ENCODE results near the gene MRPS10. TPM values are rescaled to one million over a fixed set of nuclear protein-coding genes. Genes with fewer than 3 reads are reported as not detected.

Gene MRPS10
- total RNA-seq (2014; rRNA removed; shearing (Covaris generic)), result 50.7 and 57.7 TPM in 2 replicates

DNA sequence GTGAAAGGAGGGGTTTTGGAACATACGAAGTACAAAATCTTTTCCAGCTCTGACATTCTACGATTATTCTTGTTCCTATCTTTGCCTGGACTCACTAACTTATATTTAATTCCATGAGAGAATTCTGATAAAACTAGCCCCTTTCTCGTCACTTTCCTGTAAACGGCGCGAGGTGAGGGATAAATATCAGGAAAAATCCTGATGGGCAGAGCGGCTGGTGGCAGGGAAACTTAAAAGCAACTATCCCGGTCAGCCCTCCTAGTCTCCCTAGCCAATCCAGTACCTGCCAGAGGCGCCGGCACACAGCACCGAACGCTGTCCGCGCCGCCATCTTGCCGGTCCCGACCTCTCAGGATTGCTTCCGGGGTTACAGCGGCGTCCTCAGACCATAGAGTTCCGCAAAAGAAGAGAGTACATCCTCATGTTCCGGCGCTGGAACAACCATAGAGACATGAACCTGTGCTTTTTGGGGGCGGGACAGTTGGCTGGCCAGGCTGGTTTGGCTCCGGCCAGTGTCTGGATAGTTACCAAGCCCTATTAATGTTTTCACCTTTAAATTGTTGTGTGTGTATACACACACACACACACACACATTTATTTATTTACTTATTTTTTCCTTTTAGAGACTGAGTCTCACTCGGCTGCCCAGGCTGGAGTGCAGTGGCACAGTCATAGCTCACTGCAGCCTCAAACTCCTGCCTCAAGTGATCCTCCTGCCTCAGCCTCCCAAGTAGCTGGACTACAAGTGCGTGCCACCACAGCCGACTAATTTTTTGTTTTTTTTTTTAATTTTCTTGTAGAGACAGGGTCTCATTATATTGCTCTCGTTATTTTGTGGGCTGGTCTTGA, at the start of gene MRPS10:
TSS of gene MRPS10 (minus strand) at position 343 of the 849 bp plus-strand sequence. CDS start at position 331, 12 bp downstream.
- peak; percentile 96 for DNase-seq (ENCODE audit: low spot score)
- in situ Hi-C loops (cut with HindIII; ENCODE audit: low sequenced_read_pairs), result no loop called here

- DNase-seq (ENCODE audit: low spot score), result no peak
- in situ Hi-C loops (cut with HindIII; ENCODE audit: low sequenced_read_pairs), result no loop called here
Observed at GRCh38 chr6:42266538-42266937, 48.9 kb upstream of the MRPS10 start.

- DNase-seq (ENCODE audit: low spot score), result no peak
- in situ Hi-C loops (cut with HindIII; ENCODE audit: low sequenced_read_pairs), result no loop called here
Observed at GRCh38 chr6:42264852-42265390, 47.3 kb upstream of the MRPS10 start.

- in situ Hi-C loops (cut with HindIII; ENCODE audit: low sequenced_read_pairs), result no loop called here
- DNase-seq (ENCODE audit: low spot score), result no peak
Observed at GRCh38 chr6:42264162-42264851, 46.6 kb upstream of the MRPS10 start.

GRCh38 chr6:42263165-42263728, 45.6 kb upstream of the MRPS10 start:
- DNase-seq (ENCODE audit: low spot score), result no peak
- in situ Hi-C loops (cut with HindIII; ENCODE audit: low sequenced_read_pairs), result no loop called here

DNA sequence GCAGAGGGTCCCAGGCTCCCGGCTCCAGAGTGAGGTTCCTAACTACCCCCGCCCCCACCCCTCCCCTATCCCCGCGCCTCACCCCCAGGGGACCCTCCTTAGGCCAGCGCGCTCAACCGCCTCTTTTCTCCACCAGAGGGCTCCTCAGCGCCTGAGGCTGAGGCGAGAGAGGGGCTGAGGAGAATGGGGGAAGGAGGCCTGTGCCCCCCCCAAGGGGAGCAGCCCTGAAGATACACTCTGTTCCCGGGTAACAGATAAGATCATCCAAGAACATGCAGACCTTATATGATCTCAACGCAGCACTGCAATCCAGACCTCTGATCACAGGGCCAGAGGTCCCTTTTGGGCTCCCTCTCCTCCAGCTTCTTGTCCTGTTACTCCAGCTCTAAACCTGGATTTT, 43.3 kb upstream of the MRPS10 start:
- in situ Hi-C loops (cut with HindIII; ENCODE audit: low sequenced_read_pairs), result no loop called here
- DNase-seq (ENCODE audit: low spot score), result no peak

DNA sequence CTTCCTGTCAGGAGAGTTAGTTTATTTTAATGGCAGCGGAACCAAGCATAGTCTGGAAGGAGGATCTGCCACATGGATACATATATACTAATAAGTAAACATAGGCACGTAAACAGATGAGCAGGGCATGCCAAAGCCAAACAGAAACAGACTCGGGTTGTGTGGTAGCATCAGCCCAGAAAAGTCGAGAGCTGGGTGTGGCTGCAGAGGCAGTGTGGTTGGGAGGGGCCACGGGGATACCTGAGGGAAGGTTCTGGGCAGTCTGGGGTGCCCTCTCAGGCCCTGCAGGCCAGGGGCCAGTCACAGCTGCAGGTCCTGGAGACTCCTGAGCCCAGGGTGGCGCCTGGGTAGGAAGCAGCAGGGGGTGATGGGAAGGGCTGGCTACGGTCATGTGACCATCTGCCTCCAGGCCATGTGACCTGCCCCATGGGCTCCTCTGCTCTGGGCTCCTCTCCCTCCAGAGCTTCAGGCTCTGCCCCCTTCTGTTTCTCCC, 42.8 kb upstream of the MRPS10 start:
- in situ Hi-C loops (cut with HindIII; ENCODE audit: low sequenced_read_pairs), result no loop called here
- no peak for DNase-seq (ENCODE audit: low spot score)

- in situ Hi-C loops (cut with HindIII; ENCODE audit: low sequenced_read_pairs), result no loop called here
- no peak for DNase-seq (ENCODE audit: low spot score)
Observed at GRCh38 chr6:42259841-42260395, 42.3 kb upstream of the MRPS10 start.

- in situ Hi-C loops (cut with HindIII; ENCODE audit: low sequenced_read_pairs), result no loop called here
- DNase-seq (ENCODE audit: low spot score), result no peak
Observed at GRCh38 chr6:42259286-42259685, 41.6 kb upstream of the MRPS10 start.

- in situ Hi-C loops (cut with HindIII; ENCODE audit: low sequenced_read_pairs), result no loop called here
- no peak for DNase-seq (ENCODE audit: low spot score)
Observed at GRCh38 chr6:42257614-42258013, 40.0 kb upstream of the MRPS10 start.

GRCh38 chr6:42257063-42257462, 39.4 kb upstream of the MRPS10 start:
- DNase-seq (ENCODE audit: low spot score), result no peak
- in situ Hi-C loops (cut with HindIII; ENCODE audit: low sequenced_read_pairs), result no loop called here

- in situ Hi-C loops (cut with HindIII; ENCODE audit: low sequenced_read_pairs), result no loop called here
- no peak for DNase-seq (ENCODE audit: low spot score)
Observed at GRCh38 chr6:42255050-42255449, 37.4 kb upstream of the MRPS10 start.

- in situ Hi-C loops (cut with HindIII; ENCODE audit: low sequenced_read_pairs), result no loop called here
Observed at GRCh38 chr6:42254505-42254904, 36.8 kb upstream of the MRPS10 start.

DNA sequence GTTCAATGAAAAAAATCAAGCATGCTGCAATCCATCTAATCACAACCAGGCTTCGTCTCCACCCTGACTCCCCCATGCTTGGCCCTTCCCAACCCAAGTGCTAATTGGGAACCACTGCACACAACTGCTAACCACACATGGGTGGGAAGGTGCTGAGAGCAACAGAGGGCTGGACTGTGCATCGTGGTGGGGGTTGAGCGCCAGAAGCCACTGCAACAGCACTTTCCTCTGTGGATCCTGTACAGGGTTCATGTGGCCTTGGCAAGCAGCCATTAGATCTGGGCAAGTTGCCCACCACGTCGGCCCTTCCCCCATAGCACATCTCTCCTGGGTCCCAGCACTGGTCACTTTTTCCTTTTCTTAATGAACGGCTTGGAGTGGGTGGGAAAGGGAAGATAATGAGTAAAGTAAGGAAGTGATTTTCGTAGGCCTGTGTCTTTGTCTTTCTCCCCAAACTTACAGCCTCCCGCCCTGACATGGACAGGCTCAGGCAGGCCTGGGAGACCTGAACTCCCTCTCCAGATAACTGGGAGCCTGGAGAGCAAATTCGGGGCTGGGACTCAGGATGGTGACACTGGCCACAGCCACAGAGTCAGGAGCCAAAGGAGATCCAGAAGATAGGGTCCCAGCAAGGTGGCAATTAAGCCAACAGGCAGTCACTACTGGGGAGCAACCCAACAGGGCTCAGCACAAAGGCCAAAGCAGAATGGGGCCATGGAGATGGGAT, 34.4 kb upstream of the MRPS10 start:
- in situ Hi-C loops (cut with HindIII; ENCODE audit: low sequenced_read_pairs), result no loop called here
- DNase-seq (ENCODE audit: low spot score), result peak; percentile 21

More at GRCh38 chr6:42254505-42254904, 36.8 kb upstream of the MRPS10 start:
- no peak for DNase-seq (ENCODE audit: low spot score)

DNA sequence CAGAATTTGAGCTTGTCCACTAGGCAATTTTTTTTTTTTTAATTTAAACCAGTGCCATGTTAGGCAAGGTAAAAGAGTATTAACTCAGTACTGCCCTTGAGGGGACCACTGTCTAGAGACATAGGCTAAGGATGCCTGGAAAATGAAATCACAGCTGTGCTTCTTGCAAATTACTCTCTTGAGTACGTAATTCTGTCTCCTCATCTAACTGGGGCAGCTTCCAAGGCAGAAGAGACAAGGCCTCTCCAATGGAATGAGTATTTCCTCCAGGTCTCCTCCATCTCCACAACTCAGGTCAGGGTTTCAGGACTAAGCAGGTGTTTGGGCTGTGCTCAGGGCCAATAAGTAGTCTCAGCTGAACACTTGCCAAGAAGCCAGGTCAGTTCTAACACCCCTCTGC, 33.8 kb upstream of the MRPS10 start:
- in situ Hi-C loops (cut with HindIII; ENCODE audit: low sequenced_read_pairs), result no loop called here
- DNase-seq (ENCODE audit: low spot score), result no peak

DNA sequence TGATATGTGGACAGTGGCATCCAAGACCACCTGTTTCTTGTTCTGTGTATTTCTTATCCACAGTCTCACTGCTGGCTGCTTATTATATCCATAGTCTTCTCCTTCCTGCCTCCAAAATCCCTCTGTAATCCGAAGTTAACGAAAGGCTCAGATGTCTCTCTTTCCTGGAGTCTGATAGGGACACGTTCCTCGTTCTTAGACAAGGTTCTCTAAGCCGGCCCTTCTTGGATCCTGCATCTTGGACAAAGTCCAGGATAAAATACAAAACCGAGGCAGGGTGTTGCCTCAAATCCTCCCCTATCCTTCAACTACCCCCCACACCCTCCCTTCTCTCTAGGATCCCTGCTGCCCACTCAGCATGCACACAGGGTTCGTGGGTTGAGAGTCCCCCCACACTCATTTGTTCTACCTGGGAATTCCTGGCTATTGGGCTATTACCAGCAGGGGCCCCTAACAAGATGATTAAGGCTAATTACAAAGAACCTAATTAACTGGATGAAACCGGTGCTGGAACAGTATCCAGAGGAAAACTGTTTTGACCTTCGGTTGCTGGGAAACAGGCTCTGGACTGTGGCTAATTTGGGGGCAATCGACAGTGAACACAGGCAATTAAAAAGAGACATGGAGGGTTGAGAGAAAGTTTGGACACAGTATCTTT, 32.7 kb upstream of the MRPS10 start:
- in situ Hi-C loops (cut with HindIII; ENCODE audit: low sequenced_read_pairs), result no loop called here
- DNase-seq (ENCODE audit: low spot score), result no peak

- in situ Hi-C loops (cut with HindIII; ENCODE audit: low sequenced_read_pairs), result no loop called here
- DNase-seq (ENCODE audit: low spot score), result no peak
Observed at GRCh38 chr6:42249279-42249678, 31.6 kb upstream of the MRPS10 start.

DNA sequence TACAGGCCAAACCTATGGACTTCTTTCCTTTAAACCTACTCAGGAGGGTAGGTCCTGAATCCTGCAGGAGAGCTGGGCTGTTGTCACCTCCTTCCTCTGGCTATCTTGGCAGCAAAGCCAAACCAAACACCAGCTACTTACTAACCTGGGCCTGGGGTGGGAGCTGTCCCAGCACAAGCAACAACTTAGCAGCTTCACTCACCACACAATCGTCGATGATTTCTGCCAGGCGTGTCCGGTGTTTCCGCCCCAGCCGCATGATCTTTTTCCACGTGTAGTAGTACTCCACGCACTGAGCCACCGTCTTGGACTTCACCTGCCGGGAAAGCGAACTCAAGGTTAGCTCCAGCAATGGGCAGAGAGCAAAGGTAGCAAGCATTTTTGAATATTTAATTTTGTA, 25.4 kb upstream of the MRPS10 start:
- in situ Hi-C loops (cut with HindIII; ENCODE audit: low sequenced_read_pairs), result no loop called here
- no peak for DNase-seq (ENCODE audit: low spot score)
